Prostate gland (tissue), 2 donors: Measurements from ENCODE around the gene CALB2.

Source experiments
- POLR2A ChIP-seq: fragments of 450-650 bp; IDR thresholded peaks from one replicate; pipeline ENCODE4 v1.6.1; 2016; ENCODE audit warnings: antibody characterized with exemption, mild to moderate bottlenecking
- POLR2AphosphoS5 ChIP-seq: sonication (generic); formaldehyde crosslinking; IDR thresholded peaks from one replicate; pipeline ENCODE4 v1.6.1; 2017; ENCODE audit warnings: antibody characterized with exemption
- TF ChIP-seq, protein P1 (sequence below), 4 experiments: fragments of 200-600 bp in 2 of 4; fragments of 450-650 bp in 2 of 4; sonication (generic) in 2 of 4; IDR thresholded peaks; 1 replicate in 3 of 4; 2 replicates in 1 of 4; pipeline ENCODE4 v1.5.1; 2016 to 2019; ENCODE audit warnings: antibody characterized with exemption in 4 of 4, mild to moderate bottlenecking in 2 of 4, moderate library complexity in 2 of 4

DNA sequence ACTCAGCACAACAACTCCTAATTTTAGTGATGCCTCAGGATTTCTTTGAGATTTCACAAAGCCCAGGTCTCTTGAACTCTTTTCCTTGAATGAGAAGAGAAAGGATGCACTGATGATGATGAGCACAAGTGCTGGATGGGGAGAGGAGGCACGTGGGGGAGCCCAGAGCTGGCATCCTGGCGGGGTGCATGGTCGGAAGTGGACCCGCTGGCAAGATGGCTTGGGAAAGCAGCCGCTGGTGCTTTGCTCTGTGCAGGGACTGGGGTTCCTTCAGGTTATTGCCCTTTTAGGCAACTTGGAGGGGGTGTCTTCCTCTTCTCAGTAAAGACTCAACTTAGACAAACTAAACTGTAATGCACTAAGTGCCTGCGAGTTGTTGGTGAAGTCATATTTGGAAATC is 22.3 kb downstream of the CALB2 start:
- TF ChIP-seq POLR2A (no peak), POLR2AphosphoS5 (no peak)
- TF ChIP-seq, protein P1, sequence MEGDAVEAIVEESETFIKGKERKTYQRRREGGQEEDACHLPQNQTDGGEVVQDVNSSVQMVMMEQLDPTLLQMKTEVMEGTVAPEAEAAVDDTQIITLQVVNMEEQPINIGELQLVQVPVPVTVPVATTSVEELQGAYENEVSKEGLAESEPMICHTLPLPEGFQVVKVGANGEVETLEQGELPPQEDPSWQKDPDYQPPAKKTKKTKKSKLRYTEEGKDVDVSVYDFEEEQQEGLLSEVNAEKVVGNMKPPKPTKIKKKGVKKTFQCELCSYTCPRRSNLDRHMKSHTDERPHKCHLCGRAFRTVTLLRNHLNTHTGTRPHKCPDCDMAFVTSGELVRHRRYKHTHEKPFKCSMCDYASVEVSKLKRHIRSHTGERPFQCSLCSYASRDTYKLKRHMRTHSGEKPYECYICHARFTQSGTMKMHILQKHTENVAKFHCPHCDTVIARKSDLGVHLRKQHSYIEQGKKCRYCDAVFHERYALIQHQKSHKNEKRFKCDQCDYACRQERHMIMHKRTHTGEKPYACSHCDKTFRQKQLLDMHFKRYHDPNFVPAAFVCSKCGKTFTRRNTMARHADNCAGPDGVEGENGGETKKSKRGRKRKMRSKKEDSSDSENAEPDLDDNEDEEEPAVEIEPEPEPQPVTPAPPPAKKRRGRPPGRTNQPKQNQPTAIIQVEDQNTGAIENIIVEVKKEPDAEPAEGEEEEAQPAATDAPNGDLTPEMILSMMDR (IDR thresholded peaks at IDR 0.05) = no peak
